Common myeloid progenitor, CD34-positive (primary cell): ENCODE results near the gene MNDA.

Experiments
- CTCF ChIA-PET: fragments of 350-600 bp; sonication (Branson Sonifier 250); formaldehyde crosslinking; loops from one replicate; lab custom pipeline; 2021; ENCODE audit warnings: antibody characterized with exemption; lab: Charles Lee
- POLR2A ChIA-PET: fragments of 350-600 bp; sonication (Branson Sonifier 250); formaldehyde crosslinking; loops from one replicate; lab custom pipeline; 2021; ENCODE audit warnings: antibody characterized with exemption; lab: Charles Lee
- DNase-seq, 3 donors: peaks; one replicate each; pipeline versions ENCODE4 v3.0.0 to v3.0.0-alpha.2; 2013
- H3K27ac ChIP-seq, 2 experiments: 1 replicate in 1 of 2; 2 replicates in 1 of 2; pipeline ENCODE4 v1.7.0; 2013; ENCODE audit warnings: inconsistent platforms in 2 of 2, low read length in 2 of 2, mild to moderate bottlenecking in 2 of 2, low read depth in 1 of 2, moderate library complexity in 1 of 2; ENCODE audit not compliant: severe bottlenecking in 2 of 2, insufficient read depth in 1 of 2, poor library complexity in 1 of 2
- H3K27me3 ChIP-seq, 5 experiments: replicated peaks in 2 of 5; 1 replicate in 3 of 5; 2 replicates in 2 of 5; pipeline versions ENCODE4 v1.6.1 to v1.7.0; 2013; ENCODE audit warnings: low read length in 4 of 5, mild to moderate bottlenecking in 2 of 5, moderate library complexity in 2 of 5, inconsistent platforms in 1 of 5; ENCODE audit not compliant: insufficient read depth in 5 of 5, control insufficient read depth in 4 of 5
- H3K36me3 ChIP-seq, 4 experiments: 1 replicate in 2 of 4; 2 replicates in 2 of 4; pipeline versions ENCODE4 v1.6.1 to v1.7.0; 2013; ENCODE audit warnings: low read length in 3 of 4, control low read depth in 1 of 4, mild to moderate bottlenecking in 1 of 4; ENCODE audit not compliant: control insufficient read depth in 4 of 4, insufficient read depth in 4 of 4
- H3K4me1 ChIP-seq, 4 experiments: 1 replicate in 3 of 4; 2 replicates in 1 of 4; pipeline versions ENCODE4 v1.6.1 to v1.7.1; 2013; ENCODE audit warnings: low read length in 3 of 4, mild to moderate bottlenecking in 3 of 4, control low read depth in 1 of 4, inconsistent platforms in 1 of 4, moderate library complexity in 1 of 4; ENCODE audit not compliant: control insufficient read depth in 4 of 4, insufficient read depth in 4 of 4; ENCODE audit errors: control extremely low read depth in 1 of 4
- H3K4me3 ChIP-seq, 7 experiments: 1 replicate in 4 of 7; 2 replicates in 3 of 7; pipeline versions ENCODE4 v1.5.1 to v1.7.0; 2013; ENCODE audit warnings: mild to moderate bottlenecking in 7 of 7, low read length in 6 of 7, moderate library complexity in 6 of 7, inconsistent platforms in 2 of 7, low read depth in 2 of 7, control low read depth in 1 of 7; ENCODE audit not compliant: insufficient read depth in 4 of 7, control insufficient read depth in 1 of 7; ENCODE audit errors: extremely low read depth in 1 of 7
- H3K9me3 ChIP-seq, 5 experiments: 1 replicate in 4 of 5; 2 replicates in 1 of 5; pipeline versions ENCODE4 v1.6.1 to v1.7.1; 2013; ENCODE audit warnings: low read length in 4 of 5, mild to moderate bottlenecking in 2 of 5, inconsistent platforms in 1 of 5, low read depth in 1 of 5, moderate library complexity in 1 of 5; ENCODE audit not compliant: control insufficient read depth in 4 of 5, insufficient read depth in 2 of 5; ENCODE audit errors: control extremely low read depth in 1 of 5
- WGBS: methylation state at CpG from one replicate; pipeline ENCODE4 v1.1.5; 2013; ENCODE audit not compliant: insufficient coverage; 5-methylcytosine and 5-hydroxymethylcytosine counted together

Gene MNDA

GRCh38 chr1:158873141-158873540 is 42.0 kb downstream of the MNDA start:
- no peaks in the 10 kb centered on the region for H3K4me1 ChIP-seq
- H3K27me3 ChIP-seq = no peaks in the 10 kb centered on the region
- H3K9me3 ChIP-seq = peaks cover 0 to 2% (median 0%) of the 10 kb centered on the region in 5 experiments
- ChIA-PET CTCF (no interaction called here), POLR2A (no interaction called here)
- no peak overlapping the region for H3K27ac ChIP-seq
- no peak for DNase-seq
- H3K36me3 ChIP-seq = no peaks in the 10 kb centered on the region
- WGBS = 100% methylated on average over 2 of the region's 2 CpGs
- H3K4me3 ChIP-seq = no peak overlapping the region

GRCh38 chr1:158893654-158894053 is 62.5 kb downstream of the MNDA start:
- no peaks in the 10 kb centered on the region for H3K27me3 ChIP-seq
- no peaks in the 10 kb centered on the region for H3K36me3 ChIP-seq
- H3K4me1 ChIP-seq = no peaks in the 10 kb centered on the region
- ChIA-PET CTCF (no interaction called here), POLR2A (no interaction called here)
- no peak overlapping the region for H3K27ac ChIP-seq
- DNase-seq = no peak
- H3K4me3 ChIP-seq = no peak overlapping the region
- peaks cover 0 to 2% (median 0%) of the 10 kb centered on the region in 5 experiments for H3K9me3 ChIP-seq

GRCh38 chr1:158898722-158899121 is 67.6 kb downstream of the MNDA start:
- Histone ChIP-seq H3K36me3 (no peaks in the 10 kb centered on the region), H3K27me3 (no peaks in the 10 kb centered on the region), H3K9me3 (peaks cover 0 to 1% (median 0%) of the 10 kb centered on the region in 5 experiments), H3K4me3 (no peak overlapping the region), H3K27ac (no peak overlapping the region), H3K4me1 (no peaks in the 10 kb centered on the region)
- POLR2A ChIA-PET = no interaction called here
- CTCF ChIA-PET = no interaction called here
- no CpG with 5 or more reads among the region's 2 CpGs for WGBS
- no peak for DNase-seq
